ENCODE measurements around the gene UBALD2.

DNA sequence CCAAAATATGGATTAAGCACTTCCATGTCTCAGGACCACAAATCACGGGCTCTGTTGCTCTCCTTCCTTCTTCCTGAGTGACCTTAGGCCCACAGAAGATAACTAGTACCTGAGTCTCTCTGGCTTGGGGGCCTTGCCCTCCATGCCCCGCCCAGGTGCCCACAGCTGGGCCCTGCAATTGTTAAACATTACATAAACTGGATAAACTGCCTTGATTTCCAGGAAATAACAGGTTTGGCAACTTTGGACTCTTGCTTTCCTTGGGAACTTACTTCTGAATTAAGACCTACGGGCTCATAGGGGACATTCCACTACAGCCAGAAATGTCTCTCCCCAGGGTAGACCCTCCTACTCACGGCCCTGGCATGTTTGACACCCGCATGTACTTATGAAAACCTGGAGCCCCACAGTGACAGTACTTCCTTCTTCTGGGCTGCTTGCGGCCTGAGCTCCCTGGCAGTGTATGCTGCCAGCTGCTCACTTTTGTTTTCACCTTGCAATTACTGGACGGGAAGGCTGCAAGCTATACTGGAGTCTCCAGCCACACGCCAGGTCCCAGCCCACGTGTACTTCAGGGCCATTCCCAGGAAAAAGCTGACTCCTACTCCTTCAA, 2.3 kb upstream of the UBALD2 start:
- TF ChIP-seq POLR2A (IDR thresholded peaks at IDR 0.05; ENCODE audit: control extremely low read depth in 1 of 2, low read depth in 2 of 2, low read length in 2 of 2): no peak
- TF ChIP-seq, protein P1, sequence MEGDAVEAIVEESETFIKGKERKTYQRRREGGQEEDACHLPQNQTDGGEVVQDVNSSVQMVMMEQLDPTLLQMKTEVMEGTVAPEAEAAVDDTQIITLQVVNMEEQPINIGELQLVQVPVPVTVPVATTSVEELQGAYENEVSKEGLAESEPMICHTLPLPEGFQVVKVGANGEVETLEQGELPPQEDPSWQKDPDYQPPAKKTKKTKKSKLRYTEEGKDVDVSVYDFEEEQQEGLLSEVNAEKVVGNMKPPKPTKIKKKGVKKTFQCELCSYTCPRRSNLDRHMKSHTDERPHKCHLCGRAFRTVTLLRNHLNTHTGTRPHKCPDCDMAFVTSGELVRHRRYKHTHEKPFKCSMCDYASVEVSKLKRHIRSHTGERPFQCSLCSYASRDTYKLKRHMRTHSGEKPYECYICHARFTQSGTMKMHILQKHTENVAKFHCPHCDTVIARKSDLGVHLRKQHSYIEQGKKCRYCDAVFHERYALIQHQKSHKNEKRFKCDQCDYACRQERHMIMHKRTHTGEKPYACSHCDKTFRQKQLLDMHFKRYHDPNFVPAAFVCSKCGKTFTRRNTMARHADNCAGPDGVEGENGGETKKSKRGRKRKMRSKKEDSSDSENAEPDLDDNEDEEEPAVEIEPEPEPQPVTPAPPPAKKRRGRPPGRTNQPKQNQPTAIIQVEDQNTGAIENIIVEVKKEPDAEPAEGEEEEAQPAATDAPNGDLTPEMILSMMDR (IDR thresholded peaks at IDR 0.05; ENCODE audit: control extremely low read depth in 1 of 3, insufficient read depth in 1 of 3, low read depth in 1 of 3, low read length in 3 of 3): no peak
- TF ChIP-seq, protein P2, sequence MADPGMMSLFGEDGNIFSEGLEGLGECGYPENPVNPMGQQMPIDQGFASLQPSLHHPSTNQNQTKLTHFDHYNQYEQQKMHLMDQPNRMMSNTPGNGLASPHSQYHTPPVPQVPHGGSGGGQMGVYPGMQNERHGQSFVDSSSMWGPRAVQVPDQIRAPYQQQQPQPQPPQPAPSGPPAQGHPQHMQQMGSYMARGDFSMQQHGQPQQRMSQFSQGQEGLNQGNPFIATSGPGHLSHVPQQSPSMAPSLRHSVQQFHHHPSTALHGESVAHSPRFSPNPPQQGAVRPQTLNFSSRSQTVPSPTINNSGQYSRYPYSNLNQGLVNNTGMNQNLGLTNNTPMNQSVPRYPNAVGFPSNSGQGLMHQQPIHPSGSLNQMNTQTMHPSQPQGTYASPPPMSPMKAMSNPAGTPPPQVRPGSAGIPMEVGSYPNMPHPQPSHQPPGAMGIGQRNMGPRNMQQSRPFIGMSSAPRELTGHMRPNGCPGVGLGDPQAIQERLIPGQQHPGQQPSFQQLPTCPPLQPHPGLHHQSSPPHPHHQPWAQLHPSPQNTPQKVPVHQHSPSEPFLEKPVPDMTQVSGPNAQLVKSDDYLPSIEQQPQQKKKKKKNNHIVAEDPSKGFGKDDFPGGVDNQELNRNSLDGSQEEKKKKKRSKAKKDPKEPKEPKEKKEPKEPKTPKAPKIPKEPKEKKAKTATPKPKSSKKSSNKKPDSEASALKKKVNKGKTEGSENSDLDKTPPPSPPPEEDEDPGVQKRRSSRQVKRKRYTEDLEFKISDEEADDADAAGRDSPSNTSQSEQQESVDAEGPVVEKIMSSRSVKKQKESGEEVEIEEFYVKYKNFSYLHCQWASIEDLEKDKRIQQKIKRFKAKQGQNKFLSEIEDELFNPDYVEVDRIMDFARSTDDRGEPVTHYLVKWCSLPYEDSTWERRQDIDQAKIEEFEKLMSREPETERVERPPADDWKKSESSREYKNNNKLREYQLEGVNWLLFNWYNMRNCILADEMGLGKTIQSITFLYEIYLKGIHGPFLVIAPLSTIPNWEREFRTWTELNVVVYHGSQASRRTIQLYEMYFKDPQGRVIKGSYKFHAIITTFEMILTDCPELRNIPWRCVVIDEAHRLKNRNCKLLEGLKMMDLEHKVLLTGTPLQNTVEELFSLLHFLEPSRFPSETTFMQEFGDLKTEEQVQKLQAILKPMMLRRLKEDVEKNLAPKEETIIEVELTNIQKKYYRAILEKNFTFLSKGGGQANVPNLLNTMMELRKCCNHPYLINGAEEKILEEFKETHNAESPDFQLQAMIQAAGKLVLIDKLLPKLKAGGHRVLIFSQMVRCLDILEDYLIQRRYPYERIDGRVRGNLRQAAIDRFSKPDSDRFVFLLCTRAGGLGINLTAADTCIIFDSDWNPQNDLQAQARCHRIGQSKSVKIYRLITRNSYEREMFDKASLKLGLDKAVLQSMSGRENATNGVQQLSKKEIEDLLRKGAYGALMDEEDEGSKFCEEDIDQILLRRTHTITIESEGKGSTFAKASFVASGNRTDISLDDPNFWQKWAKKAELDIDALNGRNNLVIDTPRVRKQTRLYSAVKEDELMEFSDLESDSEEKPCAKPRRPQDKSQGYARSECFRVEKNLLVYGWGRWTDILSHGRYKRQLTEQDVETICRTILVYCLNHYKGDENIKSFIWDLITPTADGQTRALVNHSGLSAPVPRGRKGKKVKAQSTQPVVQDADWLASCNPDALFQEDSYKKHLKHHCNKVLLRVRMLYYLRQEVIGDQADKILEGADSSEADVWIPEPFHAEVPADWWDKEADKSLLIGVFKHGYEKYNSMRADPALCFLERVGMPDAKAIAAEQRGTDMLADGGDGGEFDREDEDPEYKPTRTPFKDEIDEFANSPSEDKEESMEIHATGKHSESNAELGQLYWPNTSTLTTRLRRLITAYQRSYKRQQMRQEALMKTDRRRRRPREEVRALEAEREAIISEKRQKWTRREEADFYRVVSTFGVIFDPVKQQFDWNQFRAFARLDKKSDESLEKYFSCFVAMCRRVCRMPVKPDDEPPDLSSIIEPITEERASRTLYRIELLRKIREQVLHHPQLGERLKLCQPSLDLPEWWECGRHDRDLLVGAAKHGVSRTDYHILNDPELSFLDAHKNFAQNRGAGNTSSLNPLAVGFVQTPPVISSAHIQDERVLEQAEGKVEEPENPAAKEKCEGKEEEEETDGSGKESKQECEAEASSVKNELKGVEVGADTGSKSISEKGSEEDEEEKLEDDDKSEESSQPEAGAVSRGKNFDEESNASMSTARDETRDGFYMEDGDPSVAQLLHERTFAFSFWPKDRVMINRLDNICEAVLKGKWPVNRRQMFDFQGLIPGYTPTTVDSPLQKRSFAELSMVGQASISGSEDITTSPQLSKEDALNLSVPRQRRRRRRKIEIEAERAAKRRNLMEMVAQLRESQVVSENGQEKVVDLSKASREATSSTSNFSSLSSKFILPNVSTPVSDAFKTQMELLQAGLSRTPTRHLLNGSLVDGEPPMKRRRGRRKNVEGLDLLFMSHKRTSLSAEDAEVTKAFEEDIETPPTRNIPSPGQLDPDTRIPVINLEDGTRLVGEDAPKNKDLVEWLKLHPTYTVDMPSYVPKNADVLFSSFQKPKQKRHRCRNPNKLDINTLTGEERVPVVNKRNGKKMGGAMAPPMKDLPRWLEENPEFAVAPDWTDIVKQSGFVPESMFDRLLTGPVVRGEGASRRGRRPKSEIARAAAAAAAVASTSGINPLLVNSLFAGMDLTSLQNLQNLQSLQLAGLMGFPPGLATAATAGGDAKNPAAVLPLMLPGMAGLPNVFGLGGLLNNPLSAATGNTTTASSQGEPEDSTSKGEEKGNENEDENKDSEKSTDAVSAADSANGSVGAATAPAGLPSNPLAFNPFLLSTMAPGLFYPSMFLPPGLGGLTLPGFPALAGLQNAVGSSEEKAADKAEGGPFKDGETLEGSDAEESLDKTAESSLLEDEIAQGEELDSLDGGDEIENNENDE (IDR thresholded peaks at IDR 0.05; ENCODE audit: insufficient replicate concordance, low read length): no peak
- no peak for TF ChIP-seq ZNF274 (IDR thresholded peaks at IDR 0.05; ENCODE audit: borderline replicate concordance, extremely low read depth, low read length)
- no peak for TF ChIP-seq ATF3 (IDR thresholded peaks at IDR 0.05; ENCODE audit: insufficient read depth, low read depth, low read length)
- TF ChIP-seq SRF (IDR thresholded peaks at IDR 0.05; ENCODE audit: low read depth, low read length): no peak
- TF ChIP-seq EP300 (IDR thresholded peaks at IDR 0.05; ENCODE audit: borderline replicate concordance in 1 of 2, low read depth in 2 of 2, low read length in 2 of 2): no peak
- TF ChIP-seq RAD21 (IDR thresholded peaks at IDR 0.05 in 1 of 2, conservative IDR thresholded peaks at IDR 0.05 in 1 of 2; ENCODE audit: low read depth in 2 of 2, low read length in 2 of 2): no peak
- no peak for TF ChIP-seq POLR2AphosphoS5 (IDR thresholded peaks at IDR 0.05; ENCODE audit: low read depth, low read length)
- no peak for TF ChIP-seq EZH2 (IDR thresholded peaks at IDR 0.05; ENCODE audit: low read depth, low read length, severe bottlenecking)

Data from H1 (cell line).